ENCODE data around the gene TOP2A.

The TOP2A gene

GRCh38 chr17:40361063-40361924 is 56.4 kb downstream of the TOP2A start:
- DNase-seq (ENCODE audit: low read depth, low spot score), result no peak

- DNase-seq (ENCODE audit: low read depth, low spot score), result no peak
Measured at GRCh38 chr17:40360091-40360490, 57.6 kb downstream of the TOP2A start.

DNA sequence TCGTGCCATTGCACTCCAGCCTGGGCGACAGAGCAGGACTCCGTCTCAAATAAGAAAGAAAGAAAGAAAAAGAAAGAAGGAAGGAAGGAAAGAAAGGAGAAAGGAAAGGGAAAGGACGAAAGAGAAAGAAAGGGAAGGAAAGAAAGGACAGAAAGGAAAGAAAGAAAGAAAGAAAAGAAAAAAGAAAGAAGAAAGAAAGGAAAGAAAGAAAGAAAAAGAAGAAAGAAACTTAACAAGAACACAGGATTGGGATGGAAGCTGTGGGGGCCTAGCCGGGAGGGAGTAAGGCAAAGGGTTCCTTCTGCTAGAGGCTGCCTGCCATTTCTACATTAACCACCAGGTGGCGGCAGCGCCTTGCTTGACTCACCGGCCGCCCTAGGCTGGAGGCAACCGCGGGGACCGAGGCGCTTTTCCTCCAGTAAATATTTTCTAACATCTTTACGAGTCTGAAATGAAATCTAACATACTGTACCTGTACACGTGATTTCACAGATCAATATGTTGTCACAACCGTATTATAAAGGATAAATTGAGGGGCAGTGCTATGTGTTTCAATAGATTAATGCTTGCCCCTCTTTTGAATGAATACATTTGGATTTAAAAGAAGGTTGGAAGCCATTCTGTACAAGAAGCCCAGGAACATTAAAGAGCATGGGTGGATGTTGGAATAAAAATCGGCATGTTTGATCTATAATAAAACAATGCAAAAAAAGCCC is 59.2 kb downstream of the TOP2A start:
- peak; percentile 81 for DNase-seq (ENCODE audit: low read depth, low spot score)

DNA sequence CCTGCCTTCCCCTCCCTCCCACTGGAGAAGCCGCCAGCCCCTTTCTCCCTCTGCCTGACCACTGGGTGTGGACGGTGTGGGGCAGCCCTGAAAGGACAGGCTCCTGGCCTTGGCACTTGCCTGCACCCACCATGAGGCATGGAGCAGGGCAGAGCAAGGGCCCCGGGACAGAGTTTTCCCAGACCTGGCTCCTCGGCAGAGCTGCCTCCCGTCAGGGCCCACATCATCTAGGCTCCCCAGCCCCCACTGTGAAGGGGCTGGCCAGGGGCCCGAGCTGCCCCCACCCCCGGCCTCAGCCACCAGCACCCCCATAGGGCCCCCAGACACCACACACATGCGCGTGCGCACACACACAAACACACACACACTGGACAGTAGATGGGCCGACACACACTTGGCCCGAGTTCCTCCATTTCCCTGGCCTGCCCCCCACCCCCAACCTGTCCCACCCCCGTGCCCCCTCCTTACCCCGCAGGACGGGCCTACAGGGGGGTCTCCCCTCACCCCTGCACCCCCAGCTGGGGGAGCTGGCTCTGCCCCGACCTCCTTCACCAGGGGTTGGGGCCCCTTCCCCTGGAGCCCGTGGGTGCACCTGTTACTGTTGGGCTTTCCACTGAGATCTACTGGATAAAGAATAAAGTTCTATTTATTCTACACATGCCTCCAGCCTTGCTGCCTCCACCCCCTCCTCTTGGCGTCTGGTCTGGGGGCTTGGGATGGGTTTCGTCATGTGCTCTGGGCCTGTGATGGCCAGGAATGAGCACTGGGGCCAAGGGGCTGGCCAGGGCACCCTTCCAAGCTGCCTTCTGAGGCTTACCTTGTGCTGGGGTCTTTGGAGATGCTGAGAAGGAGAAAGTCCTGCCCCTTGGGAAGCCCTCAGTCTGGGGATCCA is 60.5 kb downstream of the TOP2A start:
- DNase-seq (ENCODE audit: low read depth, low spot score), result no peak

GRCh38 chr17:40355804-40356758 is 61.6 kb downstream of the TOP2A start:
- DNase-seq (ENCODE audit: low read depth, low spot score), result no peak

DNA sequence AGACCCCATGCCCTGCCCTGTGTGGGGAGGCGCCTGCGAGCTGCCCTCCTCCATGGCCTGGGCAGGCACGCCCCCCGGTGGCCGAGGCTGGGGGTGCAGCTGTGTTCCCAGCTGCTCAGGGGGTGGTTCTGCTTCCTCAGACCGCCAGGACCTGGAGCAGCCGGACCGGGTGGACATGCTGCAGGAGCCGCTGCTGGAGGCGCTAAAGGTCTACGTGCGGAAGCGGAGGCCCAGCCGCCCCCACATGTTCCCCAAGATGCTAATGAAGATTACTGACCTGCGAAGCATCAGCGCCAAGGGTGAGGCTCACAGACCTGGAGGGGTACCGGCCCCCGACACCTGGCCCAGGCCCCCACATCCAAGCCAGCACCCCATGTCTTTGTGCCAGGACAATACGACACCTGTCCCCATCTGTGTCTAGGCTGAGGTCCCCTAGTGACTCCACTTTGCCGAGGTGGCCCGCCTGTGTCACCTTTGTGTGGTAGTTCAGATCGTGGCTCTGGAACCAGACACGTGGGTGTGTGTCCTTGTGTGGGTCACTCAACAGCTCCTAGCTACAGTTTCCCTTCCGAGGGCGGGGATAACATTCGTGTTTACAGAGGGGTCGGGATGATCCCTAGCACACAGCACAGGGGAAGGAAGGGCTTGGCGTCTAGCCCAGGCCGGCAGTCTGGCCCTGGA is 62.4 kb downstream of the TOP2A start:
- DNase-seq (ENCODE audit: low read depth, low spot score), result peak; percentile 55

DNA sequence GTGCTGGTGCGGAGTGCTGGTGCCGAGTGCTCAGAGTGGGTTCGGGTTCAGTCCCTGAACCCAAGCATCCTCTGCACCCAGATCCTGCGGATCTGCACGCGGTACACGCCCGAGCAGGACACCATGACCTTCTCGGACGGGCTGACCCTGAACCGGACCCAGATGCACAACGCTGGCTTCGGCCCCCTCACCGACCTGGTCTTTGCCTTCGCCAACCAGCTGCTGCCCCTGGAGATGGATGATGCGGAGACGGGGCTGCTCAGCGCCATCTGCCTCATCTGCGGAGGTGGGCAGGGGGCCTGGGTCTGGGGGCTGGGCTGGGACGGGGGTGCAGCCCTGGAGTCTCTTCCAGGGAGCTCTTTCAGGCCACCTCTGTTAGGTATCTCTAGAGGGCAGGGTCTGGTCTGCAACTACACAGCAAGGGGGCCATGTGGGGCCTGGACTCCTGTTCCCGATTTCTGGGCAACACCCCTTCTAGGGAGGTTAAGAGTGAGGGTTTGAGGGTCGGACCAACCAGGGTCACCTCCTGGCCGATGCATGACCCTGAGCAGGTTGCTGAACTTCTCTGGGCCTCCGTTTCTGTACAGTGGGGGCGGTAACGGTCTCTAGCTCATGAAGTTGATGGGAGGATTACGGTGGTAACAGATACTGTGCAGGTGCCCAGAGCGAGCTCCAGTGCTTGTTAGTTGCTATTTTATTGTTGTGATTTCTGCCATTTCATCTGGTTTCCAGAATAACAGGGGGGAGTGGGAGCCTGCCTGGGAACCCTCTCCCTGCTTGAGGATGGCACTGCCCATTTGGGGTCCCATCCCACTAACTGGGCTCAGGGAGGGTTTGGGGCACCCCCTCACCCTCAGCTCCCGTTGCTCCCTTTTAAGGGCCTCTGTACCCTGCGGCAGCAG is 63.2 kb downstream of the TOP2A start:
- no peak for DNase-seq (ENCODE audit: low read depth, low spot score)

GRCh38 chr17:40352779-40353394 is 64.8 kb downstream of the TOP2A start:
- DNase-seq (ENCODE audit: low read depth, low spot score), result no peak

- no peak for DNase-seq (ENCODE audit: low read depth, low spot score)
Measured at GRCh38 chr17:40352237-40352778, 65.4 kb downstream of the TOP2A start.

DNA sequence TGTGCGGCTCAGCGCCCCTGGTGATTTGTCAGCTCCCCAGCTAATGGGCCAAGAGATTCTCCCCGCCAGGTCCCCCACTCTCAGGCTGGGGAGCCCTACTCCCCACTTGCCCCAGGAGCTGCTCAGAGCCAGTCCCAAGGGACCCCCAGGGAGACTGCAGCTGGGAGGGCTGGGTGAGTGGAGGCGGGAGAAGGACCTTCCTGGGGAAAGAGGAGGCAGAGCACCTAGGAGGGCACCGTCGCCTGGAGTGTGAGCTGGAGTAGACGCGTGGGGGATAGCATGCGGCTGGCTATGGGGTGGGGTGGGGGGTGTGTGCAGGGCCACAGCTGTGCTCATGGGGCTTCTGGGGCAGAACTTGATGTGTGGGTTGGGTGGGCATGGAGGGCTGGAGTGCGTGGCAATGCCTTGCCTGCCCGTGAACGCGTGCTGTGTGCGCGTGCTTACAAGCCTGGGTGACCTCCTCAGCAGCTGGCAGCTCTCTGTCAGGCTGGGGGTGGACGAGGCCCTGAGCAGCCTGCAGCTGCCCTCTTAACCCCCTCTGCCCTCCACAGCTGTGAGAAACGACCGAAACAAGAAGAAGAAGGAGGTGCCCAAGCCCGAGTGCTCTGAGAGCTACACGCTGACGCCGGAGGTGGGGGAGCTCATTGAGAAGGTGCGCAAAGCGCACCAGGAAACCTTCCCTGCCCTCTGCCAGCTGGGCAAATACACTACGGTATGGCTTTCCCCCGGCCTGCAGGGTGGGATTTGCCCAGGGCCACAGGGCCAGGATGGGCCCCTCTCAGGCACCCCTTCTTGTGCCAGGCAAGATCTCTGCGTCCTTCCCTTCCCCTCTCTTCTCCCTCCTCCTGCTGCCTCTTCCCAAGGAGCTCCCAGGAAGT is 66.1 kb downstream of the TOP2A start:
- no peak for DNase-seq (ENCODE audit: low read depth, low spot score)

- DNase-seq (ENCODE audit: low read depth, low spot score), result no peak
Measured at GRCh38 chr17:40350689-40351358, 66.9 kb downstream of the TOP2A start.

GRCh38 chr17:40349895-40350688 is 67.6 kb downstream of the TOP2A start:
- DNase-seq (ENCODE audit: low read depth, low spot score), result no peak

DNA sequence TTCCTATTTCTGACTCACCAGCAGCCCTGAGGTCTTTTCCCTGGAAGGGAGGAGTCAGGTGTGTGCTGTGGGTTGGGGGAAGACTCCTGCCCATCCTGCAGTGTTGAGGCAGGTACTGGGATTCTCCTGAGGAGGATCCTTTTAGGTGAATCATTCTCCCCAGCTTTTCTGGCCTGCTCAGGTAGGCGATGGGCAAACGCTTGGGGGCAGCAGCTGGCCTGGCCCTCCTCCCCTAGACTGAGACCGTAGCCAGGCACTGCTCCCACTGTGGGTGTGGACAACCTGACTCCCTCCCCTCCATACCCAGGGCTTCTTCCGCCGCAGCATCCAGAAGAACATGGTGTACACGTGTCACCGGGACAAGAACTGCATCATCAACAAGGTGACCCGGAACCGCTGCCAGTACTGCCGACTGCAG is 68.2 kb downstream of the TOP2A start:
- no peak for DNase-seq (ENCODE audit: low read depth, low spot score)

GRCh38 chr17:40348562-40349476 is 68.9 kb downstream of the TOP2A start:
- no peak for DNase-seq (ENCODE audit: low read depth, low spot score)

GRCh38 chr17:40348136-40348504 is 69.6 kb downstream of the TOP2A start:
- DNase-seq (ENCODE audit: low read depth, low spot score), result no peak
